T-helper 1 cell treated with Interleukin-12 subunit alpha and Interleukin-12 subunit beta and Interleukin-4 antibody, amounts not matched to agents 30 ng/mL and 1 ng/mL, for 36 hours (primary cell): ENCODE measurements around the gene TAMALIN. TPM values are rescaled to one million over a fixed set of nuclear protein-coding genes. Genes with fewer than 3 reads are reported as not detected.

Experiments
- intact Hi-C: fragments of 100-400 bp; cut with micrococcal nuclease; formaldehyde crosslinking; loops from one replicate; pipeline ENCODE4 v1.15.1; 2024
- total RNA-seq: library from RNA; stranded (reverse); gene quantifications from 2 replicates; pipeline ENCODE4 v1.2.3, GENCODE V29; 2022

Gene TAMALIN
- total RNA-seq, 1 donor from 2014 or later: 3.9 TPM

DNA sequence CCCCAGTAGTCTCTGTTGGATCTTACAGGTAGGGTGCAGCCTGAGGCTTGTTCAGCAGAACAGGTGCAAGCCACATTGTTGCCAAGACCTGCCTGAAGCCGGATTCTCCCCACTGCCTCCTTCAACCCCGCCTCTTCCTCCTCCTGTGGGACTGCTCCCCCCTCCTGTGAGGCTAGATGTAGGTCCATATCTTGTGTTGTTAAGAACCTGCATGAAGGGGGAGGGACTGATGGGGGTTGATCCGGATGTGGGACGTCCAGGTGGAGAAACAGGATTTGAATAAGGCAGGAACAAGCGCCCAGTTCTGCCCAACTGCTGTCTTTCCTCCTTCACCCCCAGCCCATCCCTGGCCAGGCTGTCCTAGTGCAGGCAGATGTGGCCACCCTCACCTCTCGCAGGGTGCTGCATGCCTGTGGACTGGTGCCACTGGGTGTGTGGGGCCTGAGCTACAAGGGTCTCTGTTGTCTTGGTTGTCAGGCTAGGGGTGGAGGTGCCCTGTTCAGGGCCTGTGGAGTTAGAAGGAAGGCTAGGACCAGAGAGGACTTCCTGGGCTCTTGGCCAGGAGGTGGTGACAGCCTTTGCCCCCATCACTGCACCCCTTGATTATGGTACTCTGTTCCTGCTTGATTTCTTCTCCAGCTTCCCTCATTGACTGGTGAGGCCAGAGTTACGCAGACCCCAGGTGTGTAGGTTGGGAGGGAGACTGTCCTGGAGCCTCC, 45.9 kb downstream of the TAMALIN start:
- intact Hi-C loops: no loop called here

DNA sequence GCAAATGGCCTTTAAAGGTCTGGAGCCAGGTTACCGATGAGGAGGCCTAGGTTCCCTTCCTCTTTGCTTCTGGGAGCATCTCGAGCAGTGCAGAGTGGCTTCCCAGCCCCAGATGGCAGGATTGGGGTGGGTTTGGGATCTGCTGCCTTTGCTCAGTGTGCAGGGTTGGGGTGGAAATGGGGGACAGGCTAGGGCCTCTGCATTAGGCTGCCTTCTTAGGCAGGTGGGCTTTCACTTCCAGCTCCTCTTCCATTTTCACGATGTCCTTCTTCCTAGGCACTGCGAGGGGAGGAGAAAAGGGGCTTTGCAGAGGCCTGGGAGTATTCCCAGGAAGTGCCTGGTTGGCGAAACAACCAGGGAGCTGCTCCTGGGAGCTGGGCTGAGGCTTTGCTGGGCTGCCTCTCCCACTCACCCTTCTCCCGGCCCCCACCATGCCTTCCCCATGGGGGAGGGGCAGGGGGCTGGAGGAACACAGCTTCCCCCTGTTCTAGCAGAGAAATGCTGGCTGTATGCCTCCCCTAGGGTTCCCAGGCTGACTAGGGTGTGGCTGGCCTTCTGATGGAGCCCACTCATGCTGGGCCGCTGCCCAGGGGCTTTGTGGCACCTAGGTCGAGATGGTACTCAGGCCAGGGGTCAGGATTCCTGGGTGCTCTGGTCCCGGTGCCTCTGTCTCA, 46.9 kb downstream of the TAMALIN start:
- intact Hi-C loops: no loop called here

DNA sequence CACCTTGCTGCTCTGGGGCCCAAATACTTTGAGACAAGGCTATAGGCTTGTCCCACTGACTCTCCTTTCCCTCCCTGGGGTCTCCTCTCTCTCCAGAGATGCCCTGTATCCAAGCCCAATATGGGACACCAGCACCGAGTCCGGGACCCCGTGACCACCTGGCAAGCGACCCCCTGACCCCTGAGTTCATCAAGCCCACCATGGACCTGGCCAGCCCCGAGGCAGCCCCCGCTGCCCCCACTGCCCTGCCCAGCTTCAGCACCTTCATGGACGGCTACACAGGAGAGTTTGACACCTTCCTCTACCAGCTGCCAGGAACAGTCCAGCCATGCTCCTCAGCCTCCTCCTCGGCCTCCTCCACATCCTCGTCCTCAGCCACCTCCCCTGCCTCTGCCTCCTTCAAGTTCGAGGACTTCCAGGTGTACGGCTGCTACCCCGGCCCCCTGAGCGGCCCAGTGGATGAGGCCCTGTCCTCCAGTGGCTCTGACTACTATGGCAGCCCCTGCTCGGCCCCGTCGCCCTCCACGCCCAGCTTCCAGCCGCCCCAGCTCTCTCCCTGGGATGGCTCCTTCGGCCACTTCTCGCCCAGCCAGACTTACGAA, 47.6 kb downstream of the TAMALIN start:
- intact Hi-C loops: no loop called here

DNA sequence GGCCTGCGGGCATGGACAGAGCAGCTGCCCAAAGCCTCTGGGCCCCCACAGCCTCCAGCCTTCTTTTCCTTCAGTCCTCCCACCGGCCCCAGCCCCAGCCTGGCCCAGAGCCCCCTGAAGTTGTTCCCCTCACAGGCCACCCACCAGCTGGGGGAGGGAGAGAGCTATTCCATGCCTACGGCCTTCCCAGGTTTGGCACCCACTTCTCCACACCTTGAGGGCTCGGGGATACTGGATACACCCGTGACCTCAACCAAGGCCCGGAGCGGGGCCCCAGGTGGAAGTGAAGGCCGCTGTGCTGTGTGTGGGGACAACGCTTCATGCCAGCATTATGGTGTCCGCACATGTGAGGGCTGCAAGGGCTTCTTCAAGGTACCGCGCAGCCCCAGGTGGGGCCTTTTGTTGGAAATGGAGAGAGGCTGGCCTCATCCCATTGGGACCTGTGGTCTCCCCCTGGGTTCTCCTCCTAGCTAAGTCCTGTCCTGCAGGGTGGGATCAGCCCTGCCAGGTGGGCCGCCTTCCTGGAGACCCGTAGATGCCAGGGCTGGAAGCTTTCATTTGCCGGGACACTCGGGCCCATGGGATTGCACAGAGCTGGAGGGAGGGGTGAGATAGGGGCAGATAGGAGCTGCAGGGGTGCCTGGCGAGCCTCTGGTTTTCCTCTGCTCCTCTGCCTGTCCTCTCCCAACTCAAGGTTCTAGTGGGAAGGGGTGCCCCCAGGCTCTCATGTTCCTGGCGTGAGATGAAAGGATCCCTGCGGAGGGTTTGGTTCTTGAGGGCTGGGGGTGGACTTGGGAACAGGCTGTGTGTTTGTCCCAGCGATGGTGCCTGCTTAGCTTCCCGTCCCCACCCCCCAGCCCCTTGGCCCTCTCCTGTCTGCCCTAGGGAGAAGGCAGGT, 48.3 kb downstream of the TAMALIN start:
- intact Hi-C loops: no loop called here

DNA sequence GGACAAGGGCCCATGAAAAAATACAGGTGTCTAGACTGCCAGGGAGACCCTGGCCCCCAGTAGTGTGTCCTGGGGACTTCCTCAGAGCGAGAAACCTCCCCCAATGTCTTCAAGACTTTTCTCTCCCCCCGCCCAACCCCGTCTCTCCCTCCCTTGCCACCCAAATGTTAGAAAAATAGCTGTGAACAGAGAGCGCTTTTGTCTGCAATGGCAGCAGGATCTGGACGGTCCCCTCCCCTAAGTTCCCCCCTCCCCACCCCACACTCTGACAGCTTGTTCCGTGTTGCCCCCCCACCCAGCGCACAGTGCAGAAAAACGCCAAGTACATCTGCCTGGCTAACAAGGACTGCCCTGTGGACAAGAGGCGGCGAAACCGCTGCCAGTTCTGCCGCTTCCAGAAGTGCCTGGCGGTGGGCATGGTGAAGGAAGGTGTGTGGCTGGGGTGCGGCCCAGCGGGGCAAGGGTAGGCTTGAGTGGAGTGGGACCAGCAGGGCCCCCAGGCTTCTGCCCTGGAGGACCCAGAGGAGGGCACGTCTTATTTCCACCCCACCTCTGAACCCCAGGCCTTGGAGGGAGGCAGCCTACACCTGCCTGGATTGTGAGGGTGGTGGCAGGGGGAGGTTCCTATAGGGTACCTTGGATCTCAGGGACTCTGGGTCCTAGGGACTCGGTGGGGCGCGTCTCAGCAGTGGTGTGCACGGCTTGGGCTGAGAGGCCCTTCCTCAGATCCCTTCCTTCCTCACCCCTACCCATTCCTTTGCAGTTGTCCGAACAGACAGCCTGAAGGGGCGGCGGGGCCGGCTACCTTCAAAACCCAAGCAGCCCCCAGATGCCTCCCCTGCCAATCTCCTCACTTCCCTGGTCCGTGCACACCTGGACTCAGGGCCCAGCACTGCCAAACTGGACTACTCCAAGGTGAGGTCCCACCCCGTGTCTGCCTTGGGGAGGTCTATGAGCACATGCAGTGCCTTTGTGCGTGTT, 49.3 kb downstream of the TAMALIN start:
- intact Hi-C loops: no loop called here

DNA sequence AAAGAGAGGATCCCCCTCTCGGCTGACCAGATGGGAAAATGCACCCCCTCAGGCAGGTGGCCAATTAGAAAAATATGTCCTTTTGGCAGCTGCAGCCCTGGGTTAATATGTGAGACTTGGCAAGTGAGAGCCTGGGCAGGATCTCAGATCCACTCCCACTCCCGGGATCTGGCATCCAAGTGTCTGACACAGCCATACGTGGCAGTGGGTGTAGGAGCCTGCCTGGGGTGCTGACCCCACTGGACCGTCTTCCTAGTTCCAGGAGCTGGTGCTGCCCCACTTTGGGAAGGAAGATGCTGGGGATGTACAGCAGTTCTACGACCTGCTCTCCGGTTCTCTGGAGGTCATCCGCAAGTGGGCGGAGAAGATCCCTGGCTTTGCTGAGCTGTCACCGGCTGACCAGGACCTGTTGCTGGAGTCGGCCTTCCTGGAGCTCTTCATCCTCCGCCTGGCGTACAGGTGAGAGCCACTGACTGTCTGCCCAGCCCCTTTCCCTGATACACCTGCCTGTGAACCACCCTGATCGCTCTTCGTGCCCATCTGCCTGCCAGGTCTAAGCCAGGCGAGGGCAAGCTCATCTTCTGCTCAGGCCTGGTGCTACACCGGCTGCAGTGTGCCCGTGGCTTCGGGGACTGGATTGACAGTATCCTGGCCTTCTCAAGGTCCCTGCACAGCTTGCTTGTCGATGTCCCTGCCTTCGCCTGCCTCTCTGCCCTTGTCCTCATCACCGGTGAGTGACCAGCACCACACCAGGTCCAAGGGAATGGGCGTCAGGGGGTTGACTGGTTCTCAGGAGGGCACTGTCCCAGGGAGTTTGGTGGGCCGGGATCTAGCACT, 50.3 kb downstream of the TAMALIN start:
- intact Hi-C loops: no loop called here

DNA sequence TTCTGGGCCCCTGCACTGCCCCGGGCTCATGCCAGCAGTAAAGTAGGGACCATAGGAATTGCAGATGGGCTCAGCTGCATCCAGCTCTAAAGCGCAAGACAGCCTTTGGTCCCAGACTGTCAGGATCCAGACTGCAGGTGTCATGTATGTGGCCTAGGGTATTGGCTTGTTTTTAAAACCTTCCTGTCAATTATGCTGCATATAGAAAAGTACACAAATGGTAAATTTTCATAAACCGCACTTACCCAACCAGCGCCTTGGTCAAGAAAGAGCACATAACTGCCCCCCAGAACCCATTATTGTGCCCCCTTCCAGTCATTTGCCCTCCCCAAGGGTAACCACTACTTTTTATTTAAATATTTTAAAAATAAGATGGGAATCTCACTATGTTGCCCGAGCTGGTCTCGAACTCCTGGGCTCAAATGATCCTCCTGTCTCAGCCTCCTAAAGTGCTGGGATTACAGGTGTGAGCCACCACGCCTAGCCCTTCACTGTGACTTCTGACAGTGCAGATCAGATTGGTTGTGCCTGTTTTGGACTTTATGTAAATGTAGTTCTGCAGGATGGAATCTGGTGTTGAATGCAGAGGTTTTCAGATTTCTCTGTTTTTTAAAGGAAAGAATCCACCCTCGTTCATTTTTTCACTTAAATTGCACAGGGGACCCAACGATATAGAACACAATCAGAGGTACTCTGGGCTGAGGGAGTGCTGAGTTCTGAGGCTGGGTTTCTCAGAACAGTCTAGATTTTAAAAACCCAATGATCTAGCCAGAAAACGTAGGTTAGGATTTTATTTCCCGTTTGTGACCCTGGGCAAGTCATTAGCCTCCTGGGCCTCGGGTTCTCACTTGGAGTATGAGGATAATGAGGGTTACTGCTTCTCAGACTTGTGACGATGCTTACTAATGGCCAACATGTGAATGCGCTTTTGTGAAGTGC, 51.2 kb downstream of the TAMALIN start:
- intact Hi-C loops: no loop called here

DNA sequence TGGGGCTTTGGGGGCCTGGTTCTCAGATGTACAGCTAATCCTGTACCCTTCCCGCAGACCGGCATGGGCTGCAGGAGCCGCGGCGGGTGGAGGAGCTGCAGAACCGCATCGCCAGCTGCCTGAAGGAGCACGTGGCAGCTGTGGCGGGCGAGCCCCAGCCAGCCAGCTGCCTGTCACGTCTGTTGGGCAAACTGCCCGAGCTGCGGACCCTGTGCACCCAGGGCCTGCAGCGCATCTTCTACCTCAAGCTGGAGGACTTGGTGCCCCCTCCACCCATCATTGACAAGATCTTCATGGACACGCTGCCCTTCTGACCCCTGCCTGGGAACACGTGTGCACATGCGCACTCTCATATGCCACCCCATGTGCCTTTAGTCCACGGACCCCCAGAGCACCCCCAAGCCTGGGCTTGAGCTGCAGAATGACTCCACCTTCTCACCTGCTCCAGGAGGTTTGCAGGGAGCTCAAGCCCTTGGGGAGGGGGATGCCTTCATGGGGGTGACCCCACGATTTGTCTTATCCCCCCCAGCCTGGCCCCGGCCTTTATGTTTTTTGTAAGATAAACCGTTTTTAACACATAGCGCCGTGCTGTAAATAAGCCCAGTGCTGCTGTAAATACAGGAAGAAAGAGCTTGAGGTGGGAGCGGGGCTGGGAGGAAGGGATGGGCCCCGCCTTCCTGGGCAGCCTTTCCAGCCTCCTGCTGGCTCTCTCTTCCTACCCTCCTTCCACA, 52.0 kb downstream of the TAMALIN start:
- intact Hi-C loops: no loop called here

DNA sequence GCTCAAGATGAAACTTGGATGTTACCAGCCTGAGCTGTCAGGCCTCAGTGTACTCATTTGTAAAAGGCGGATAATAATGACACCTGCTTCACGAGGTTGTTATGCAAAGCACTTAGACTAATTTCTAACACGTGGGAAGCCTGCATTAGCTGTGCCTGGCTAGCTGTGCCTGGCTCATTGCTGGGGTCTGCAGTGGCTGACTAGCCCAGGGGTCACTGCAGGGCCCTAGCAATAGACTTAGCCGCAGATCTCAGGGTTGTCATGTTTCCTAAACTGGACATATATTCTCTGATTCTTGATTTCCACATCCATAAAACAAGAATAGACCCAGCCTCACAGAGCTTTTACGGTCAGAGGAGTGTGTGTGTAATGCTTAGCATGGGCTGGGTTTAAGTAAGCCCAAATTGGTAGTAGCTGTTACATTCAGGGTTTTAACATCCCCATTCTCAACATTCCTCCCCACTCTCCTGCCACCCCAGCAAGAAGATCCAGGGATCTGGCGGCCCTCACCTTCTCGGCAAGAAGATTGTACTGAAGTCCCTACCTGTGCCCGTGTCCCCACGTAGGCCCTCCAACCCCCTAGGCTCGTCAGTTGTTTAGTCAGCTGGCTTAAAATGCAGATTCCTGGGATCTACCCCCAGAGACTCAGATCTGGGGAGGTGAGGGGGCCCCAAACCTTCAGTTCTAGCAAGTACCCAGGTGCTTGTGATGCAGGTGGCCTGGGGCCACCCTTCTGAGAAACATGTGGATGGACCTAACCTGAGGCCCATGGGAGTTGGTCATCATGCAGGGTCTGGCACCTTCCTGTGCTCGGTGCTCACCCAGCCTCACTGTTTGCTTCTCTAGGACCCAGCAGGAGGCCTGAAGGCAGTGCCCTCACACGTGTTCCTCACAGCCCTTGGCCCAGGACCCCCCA, 53.1 kb downstream of the TAMALIN start:
- intact Hi-C loops: no loop called here

DNA sequence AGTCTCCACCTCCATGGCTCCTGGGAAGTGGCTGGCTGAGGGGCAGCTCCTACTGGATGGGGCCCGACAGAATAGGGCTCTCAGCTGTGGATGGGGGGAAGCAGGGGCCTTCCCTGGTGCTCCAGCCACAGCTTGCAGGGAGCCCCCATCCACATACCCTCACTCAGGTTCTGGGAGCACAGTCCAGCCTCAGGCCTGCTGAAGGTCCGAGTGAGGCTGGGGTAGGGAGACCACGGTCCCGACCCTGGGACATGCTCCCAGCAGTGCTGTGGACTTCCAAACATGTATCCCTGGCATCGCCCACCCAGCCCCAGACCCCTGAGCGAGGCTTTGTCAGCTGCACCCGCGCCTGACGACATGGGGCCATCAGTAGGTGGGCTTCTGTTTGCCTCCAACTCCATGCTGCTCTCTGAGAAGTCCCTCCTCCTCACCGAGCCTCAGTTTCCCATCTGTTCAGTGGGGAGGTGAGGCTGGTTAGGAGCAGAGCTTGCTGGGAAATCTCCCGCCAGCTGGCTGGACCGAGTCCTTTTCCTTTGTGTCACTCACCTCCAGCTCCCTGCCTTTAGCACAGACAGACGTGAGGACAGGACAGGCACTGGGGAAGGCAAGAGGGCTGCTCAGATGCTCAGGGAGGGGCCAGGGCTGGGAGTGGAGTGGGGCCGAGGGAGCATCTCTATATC, 53.9 kb downstream of the TAMALIN start:
- intact Hi-C loops: no loop called here

DNA sequence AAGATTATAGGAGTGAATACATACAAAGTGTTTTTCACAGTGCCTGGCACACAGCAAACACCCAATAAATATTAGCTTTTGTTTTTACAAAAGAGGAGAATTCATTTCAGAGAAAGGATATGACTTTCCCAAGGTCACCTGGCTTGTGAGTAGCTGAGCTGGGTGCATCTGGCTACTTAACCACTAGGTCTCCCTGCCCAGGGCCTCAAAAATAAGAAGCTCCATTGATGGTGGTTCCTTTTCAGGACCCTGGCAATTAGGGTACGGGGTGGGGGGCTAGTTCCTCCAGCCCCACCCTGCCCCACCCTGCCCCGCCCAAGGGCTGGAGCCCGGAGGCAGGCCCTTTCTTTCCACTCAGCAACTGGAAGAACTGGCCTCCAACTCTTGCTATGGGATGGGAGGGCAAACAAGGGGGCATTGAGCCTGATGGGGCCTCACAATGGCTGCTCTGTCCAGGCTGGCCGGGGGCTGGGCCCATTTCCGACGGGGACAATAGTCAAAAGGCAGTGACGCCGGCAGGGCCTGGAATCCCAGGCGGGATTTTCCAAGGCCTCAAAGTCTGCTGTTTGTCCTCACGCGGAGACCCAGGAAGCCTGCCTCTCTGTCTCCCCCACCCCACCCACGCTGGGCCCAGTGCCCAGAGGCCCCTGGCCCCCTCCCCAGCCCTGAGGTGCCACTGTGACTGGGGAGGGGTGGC, 54.9 kb downstream of the TAMALIN start:
- intact Hi-C loops: no loop called here

DNA sequence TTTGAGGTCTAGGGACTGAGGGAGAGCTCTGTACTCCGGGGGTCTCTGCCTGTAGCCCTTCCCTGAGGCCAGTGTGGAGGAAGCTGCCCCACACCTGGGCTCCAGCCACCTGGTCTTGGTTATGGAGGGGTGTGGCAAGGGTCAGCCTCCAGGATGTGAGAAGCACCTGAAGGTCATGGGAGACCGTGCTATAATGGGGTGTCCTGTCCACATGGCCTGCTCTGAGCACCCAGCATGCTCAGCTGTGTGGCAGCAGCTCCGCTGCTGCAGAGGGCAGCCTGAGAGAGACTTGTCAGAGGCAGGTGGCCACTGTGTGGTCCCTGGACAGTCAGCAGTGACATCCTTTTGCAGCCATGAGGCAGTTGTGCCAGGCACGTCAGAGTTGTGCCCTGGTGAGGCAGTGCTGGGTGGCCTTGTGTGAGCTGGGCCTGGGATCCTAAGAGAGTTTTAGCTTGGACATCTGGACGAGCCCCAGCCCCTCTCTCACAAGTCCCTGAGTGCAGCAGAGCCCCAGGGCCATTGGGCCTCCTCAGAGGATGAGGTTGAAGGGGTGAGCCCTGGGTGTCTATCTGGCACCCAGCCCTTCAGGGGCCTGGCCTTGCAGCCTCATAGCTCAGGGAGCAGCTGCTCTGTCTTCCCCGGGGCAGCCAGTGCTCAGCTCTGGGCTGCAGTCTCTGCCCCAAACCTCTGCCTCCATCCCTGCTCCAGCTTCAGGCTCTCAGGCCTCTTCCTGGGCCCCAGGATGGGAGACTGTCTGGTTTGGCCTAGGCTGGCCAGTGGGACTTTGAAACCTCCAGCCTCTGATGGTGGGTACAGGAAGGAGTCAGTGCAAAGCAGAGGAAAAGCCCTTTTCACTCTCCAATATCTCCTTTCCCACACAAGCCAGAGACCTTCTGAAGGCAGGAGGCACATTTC, 55.7 kb downstream of the TAMALIN start:
- intact Hi-C loops: no loop called here

DNA sequence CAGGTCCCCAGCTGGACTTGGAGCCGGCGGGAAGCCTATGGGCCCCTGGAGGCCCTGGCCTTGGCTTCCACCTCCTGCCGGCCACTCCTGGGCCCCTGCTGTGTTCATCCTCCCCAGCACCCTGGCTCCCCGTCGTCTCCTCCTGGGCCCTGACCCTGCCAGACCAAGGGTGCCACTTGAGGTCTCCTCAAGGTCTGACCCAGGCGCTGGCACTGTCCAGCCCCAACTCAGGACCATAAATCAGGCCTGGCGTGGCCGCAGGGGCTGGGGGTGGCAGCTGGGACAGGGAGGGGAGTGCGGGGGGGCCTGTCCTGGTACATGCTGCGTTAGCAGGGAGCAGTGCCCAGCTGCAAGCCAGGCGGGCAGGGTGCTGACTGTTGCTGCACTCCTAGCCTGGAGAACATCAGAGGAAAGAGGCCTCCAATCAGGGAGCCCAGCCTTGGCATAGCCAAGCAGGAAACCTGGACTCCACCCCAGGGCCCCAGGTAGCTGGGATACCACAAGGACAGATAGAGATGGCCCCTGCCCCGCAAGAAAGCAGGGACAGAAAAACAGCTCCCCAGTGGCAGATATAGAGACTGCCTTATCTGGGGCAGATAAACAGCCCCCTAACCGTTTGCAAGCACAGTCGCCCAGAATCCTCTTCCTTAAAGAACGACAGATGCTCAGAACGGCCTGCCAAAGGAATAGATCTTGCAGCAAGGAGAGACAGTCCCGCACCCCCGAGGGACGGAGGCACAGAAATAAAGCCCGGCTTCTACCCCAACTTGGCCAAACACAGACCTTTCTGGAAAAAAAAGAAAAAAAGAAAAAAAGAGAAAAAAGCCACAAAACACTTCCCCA, 56.6 kb downstream of the TAMALIN start:
- intact Hi-C loops: no loop called here
